Colonic mucosa (tissue), 4 donors: ENCODE measurements around the gene PIK3AP1. TPM values are rescaled to one million over a fixed set of nuclear protein-coding genes. Genes with fewer than 3 reads are reported as not detected.

ENCODE experiments used
- DNase-seq: peaks from one replicate; pipeline ENCODE4 v3.0.0-alpha.2; 2020
- H3K27ac ChIP-seq: fragments of 200-600 bp; one replicate; pipeline ENCODE4 v1.8.0; 2021
- H3K27me3 ChIP-seq: fragments of 200-600 bp; one replicate; pipeline ENCODE4 v1.8.0; 2021
- H3K36me3 ChIP-seq: fragments of 200-600 bp; one replicate; pipeline ENCODE4 v1.8.0; 2021
- H3K4me1 ChIP-seq: fragments of 200-600 bp; one replicate; pipeline ENCODE4 v1.8.0; 2021; ENCODE audit warnings: mild to moderate bottlenecking
- H3K4me3 ChIP-seq: fragments of 200-600 bp; one replicate; pipeline ENCODE4 v1.8.0; 2021
- H3K9ac ChIP-seq, 2 donors: one replicate each; pipeline ENCODE4 v1.7.0; 2013; ENCODE audit warnings: control low read depth in 2 of 2, low read depth in 2 of 2, low read length in 2 of 2
- H3K9me3 ChIP-seq: fragments of 200-600 bp; one replicate; pipeline ENCODE4 v1.8.0; 2021
- intact Hi-C: fragments of 100-400 bp; cut with DNase I; formaldehyde crosslinking; loops from one replicate; pipeline ENCODE4 v1.14.1; 2022
- total RNA-seq, 2 donors: library from RNA; stranded (reverse); fragmentation: NEBNext Ultra II Directional in 1 of 2; extraction: Animal tissue kit (Norgen Biotek cat#: 25700) in 1 of 2; gene quantifications; one replicate each; pipeline ENCODE4 v1.2.1, GENCODE V29; 2021
- TF ChIP-seq, protein P1 (sequence below): fragments of 200-600 bp; IDR thresholded peaks from one replicate; pipeline ENCODE4 v1.8.0; 2022; ENCODE audit warnings: antibody characterized with exemption, mild to moderate bottlenecking
- donor health status: healthy.
- donor health status: DM: no; HTN: no; CAD: no.
- donor health status: DM: no; HTN: no; CAD: no.

PIK3AP1 gene
- total RNA-seq, 2 donors from 2014 or later: 10.9 to 12.4 TPM

DNA sequence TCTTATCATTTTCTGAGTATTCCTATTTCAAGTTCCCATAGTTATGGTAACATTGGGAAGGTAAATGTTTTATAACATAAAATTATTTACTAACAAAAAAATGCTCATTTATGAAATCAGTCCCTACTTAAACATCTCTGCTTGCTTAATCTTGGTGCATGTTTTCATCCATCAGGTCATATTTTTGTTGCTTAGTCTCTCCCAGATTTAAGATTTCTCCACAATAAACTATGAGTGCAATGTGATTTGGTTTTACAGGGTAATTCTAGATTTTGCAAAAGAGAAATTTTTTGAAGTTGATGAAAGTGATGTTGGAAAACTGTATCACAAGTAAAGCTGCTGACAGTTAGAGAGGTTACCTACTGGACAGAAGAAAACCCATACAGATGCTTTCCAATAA, 28.6 kb downstream of the PIK3AP1 start:
- Histone ChIP-seq H3K36me3 (no peaks in the 10 kb centered on the region), H3K27ac (no peak overlapping the region), H3K4me1 (no peaks in the 10 kb centered on the region), H3K9me3 (no peaks in the 10 kb centered on the region), H3K9ac (no peak overlapping the region), H3K4me3 (no peak overlapping the region), H3K27me3 (no peaks in the 10 kb centered on the region)
- intact Hi-C loops: no loop called here
- TF ChIP-seq, protein P1, sequence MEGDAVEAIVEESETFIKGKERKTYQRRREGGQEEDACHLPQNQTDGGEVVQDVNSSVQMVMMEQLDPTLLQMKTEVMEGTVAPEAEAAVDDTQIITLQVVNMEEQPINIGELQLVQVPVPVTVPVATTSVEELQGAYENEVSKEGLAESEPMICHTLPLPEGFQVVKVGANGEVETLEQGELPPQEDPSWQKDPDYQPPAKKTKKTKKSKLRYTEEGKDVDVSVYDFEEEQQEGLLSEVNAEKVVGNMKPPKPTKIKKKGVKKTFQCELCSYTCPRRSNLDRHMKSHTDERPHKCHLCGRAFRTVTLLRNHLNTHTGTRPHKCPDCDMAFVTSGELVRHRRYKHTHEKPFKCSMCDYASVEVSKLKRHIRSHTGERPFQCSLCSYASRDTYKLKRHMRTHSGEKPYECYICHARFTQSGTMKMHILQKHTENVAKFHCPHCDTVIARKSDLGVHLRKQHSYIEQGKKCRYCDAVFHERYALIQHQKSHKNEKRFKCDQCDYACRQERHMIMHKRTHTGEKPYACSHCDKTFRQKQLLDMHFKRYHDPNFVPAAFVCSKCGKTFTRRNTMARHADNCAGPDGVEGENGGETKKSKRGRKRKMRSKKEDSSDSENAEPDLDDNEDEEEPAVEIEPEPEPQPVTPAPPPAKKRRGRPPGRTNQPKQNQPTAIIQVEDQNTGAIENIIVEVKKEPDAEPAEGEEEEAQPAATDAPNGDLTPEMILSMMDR: no peak
- DNase-seq: no peak

DNA sequence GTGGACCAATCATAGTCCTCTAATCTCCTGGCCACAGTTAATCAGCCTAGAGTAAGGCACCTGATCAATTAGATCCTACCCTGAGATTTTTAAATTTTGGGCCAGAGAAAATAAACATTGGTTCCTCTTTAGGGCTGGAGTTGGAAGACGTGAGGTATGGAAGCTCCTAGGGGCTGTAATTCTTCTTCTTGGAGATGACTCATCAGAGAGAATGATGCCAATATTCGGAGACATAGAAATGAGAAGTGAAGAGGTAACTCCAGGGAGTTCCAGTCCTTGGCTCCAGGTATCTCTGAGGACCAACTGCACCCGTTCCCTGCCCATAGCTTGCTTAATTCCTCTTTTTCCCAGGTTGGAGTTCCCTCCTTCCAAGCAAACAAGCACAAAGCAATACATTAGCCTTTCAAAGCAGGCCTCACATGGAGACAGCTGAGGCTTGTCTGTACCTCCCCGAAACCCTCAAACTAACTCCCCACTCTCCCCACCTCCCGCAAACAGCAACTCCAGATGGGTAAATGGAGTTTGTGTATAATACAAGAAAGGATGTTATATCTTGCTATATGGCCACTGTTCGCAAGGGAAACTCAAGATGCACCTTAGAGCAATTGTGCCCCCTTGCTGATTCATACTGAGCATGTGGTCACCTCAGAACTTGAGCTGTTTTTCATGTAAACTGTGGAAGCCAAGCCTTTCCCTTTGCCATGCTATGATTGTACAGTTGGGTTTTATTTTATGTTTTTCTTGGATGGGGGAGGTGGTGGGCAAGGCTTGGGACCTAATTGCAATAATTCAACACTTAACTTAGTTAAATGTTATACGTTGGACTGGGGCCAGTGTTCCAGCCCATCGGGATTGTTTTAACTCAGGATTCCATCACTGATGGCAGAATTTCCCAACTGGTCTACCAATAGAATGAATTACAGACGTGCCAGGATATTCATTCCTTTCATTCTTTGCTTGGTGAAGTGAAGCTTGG, 29.3 kb downstream of the PIK3AP1 start:
- intact Hi-C loops: no loop called here

DNA sequence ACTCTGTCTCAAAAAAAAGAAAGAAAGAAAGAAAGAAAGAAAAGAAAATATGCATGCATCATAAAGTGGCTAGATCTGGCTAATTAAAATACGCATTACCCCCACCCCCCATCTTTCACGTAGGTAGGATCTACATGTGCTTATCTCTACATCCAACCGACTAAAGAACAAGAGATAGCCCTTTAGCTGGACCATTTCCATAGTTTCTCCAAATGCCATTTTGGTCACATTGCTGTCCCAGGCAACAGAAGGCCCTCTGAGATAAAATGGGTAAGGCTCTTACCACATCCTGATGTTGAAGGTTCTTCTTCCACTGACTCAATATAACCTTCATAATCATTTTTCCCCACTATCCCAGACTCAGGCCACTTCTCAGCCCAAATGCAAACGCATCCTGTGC, 31.5 kb downstream of the PIK3AP1 start:
- DNase-seq: no peak
- no peak overlapping the region for H3K4me3 ChIP-seq
- H3K27me3 ChIP-seq: no peaks in the 10 kb centered on the region
- no peaks in the 10 kb centered on the region for H3K4me1 ChIP-seq
- TF ChIP-seq, protein P1: no peak
- intact Hi-C loops: no loop called here
- H3K27ac ChIP-seq: no peak overlapping the region
- no peaks in the 10 kb centered on the region for H3K36me3 ChIP-seq
- H3K9me3 ChIP-seq: no peaks in the 10 kb centered on the region
- H3K9ac ChIP-seq: no peak overlapping the region

More for the DNA sequence above, 29.3 kb downstream of the PIK3AP1 start:
- Histone ChIP-seq H3K4me3 (no peak overlapping the region), H3K9me3 (no peaks in the 10 kb centered on the region), H3K27ac (no peak overlapping the region), H3K36me3 (no peaks in the 10 kb centered on the region), H3K4me1 (no peaks in the 10 kb centered on the region), H3K27me3 (no peaks in the 10 kb centered on the region), H3K9ac (no peak overlapping the region)
- TF ChIP-seq, protein P1: no peak
- no peak for DNase-seq

DNA sequence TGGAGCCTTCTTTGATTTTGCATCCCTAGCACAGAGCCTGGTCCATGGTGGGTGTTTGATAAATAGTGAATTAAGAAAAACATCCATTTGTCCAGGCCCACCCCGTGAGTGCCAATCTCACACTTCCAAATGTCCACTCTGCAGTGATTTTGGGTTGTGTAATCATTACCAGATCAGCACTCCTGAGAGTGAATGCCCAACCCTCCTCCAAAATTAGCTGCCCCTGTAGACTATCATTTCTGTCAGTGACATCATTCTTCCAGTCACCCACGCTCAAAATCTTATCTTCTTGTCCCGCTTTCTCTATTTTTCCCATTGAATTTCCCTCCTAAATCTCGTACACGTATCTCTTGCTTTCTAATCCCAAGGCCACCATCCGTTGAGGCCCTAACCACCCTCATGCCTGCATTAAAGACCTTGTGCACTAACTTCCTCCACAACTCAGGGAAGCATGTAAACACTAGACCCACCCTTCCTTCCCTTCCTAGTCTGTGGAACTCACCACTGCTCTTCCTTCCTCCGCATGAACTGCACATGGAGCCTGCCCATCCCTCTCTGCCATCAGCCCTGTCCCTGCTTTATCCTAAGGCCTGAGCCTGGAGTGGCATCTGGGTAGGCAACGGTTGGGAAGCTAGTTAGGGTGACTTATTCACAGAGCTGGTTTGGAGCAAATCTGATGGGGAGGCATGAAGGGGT, 32.8 kb downstream of the PIK3AP1 start:
- intact Hi-C loops: no loop called here
- Histone ChIP-seq H3K36me3 (no peaks in the 10 kb centered on the region), H3K4me3 (no peak overlapping the region), H3K4me1 (no peaks in the 10 kb centered on the region), H3K9ac (no peak overlapping the region), H3K9me3 (no peaks in the 10 kb centered on the region), H3K27ac (no peak overlapping the region), H3K27me3 (no peaks in the 10 kb centered on the region)
- DNase-seq: no peak
- TF ChIP-seq, protein P1: no peak

DNA sequence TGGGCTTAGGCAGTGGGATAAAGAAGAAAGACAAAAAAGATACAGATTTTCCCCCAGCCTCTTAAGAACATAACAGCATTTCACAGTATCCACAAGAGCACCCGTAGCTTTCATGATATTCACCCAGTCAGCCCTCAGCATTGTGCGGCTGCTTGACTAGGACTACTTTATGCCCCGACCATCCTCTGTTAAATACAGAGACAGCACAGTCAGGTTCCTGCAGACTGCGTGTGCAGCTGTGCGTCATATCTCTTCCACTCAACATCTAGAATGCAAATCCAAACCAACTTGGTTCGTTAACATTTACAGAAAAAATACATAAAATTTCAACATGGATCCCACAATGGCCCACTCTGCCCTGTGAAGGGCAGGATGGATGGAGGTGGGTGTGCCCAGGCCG, 33.8 kb downstream of the PIK3AP1 start:
- Histone ChIP-seq H3K4me3 (no peak overlapping the region), H3K9ac (no peak overlapping the region), H3K27me3 (no peaks in the 10 kb centered on the region), H3K9me3 (no peaks in the 10 kb centered on the region), H3K36me3 (no peaks in the 10 kb centered on the region), H3K27ac (no peak overlapping the region), H3K4me1 (no peaks in the 10 kb centered on the region)
- DNase-seq: no peak
- intact Hi-C loops: no loop called here
- TF ChIP-seq, protein P1: no peak
